Measurements from ENCODE around the gene APOB. TPM values are rescaled to one million over a fixed set of nuclear protein-coding genes. Genes with fewer than 3 reads are reported as not detected.

APOB gene
- total RNA-seq, 4 donors from 2014 or later = 14.0 to 2,659 (median 1,284) TPM

- Histone ChIP-seq H3K4me1 (no peaks in the 10 kb centered on the region), H3K27ac (no peak overlapping the region), H3K27me3 (no peaks in the 10 kb centered on the region), H3K4me3 (no peak overlapping the region), H3K36me3 (no peaks in the 10 kb centered on the region), H3K9me3 (no peaks in the 10 kb centered on the region)
- DNase-seq = peak in 1 of 3 donors; percentile 61
- TF ChIP-seq CTCF (IDR thresholded peaks at IDR 0.05) = no peak
- no peak for TF ChIP-seq POLR2A (IDR thresholded peaks at IDR 0.05)
Observed at GRCh38 chr2:21052044-21052443, 8.2 kb upstream of the APOB start.

DNA sequence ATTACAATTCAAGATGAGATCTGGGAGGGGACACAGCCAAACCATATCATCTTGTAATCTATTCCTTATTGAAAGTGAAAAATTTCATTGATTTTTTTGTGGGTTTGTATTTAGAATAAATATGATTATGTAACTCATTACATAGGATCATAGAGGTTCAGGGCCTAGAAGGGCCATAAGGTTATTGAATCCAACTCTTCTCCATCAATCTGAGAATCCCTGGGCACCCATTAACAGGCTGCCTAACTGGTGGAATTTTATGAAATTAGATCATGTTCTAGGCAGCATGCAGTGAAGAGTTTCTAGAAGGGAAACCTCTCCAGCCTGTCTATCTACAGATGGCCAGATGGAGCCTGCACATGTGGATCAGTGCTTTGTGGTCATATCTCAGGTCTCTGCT is 6.3 kb upstream of the APOB start:
- no peak for DNase-seq
- Histone ChIP-seq H3K27me3 (no peaks in the 10 kb centered on the region), H3K9me3 (no peaks in the 10 kb centered on the region), H3K27ac (no peak overlapping the region), H3K36me3 (no peaks in the 10 kb centered on the region), H3K4me1 (no peaks in the 10 kb centered on the region), H3K4me3 (no peak overlapping the region)
- TF ChIP-seq POLR2A (IDR thresholded peaks at IDR 0.05) = no peak
- no peak for TF ChIP-seq CTCF (IDR thresholded peaks at IDR 0.05)

DNA sequence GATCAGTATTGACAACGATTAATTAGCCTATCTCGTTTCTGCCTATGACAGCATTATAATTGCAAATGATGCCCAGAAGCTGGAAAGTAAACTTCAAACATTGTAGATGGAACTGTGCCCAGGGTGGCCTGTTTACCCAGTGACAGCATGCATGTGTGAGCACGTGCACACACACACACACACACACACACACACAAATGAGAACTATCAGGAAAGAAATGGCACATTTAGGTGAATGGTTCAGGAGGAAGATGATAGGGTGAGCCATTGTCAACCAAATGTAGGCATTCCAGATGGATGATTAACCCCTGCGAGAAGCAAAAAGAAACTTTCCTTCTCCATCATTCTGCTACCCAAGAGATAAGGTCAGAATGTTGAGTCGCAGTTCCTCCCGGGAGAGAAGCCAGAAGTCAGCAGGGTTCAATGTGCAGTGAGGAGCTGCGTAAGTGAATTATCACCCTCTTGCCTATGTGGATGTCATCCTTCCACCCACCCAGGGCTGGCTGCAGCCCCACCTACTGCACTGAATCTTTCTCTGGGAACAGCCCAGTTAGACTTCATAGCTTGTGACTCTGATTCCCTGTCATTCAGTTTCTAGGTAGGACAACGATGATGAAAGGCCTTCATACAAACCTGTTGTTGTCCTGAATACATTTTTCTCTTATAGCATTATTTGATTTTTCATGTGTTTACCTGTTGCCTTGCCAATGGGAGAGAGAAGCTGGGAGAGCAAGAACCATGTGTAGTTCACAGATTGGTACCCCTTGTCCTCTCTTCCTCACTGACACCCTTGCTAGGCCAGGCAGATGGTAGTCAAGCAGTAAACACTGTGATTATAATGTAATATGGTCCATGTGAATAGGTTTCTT is 3.5 kb upstream of the APOB start:
- no peaks in the 10 kb centered on the region for H3K4me1 ChIP-seq
- no peaks in the 10 kb centered on the region for H3K27me3 ChIP-seq
- TF ChIP-seq CTCF (IDR thresholded peaks at IDR 0.05) (no peak), POLR2A (IDR thresholded peaks at IDR 0.05) (no peak)
- H3K4me3 ChIP-seq = no peak overlapping the region
- DNase-seq = peak in 2 of 3 donors; percentile 56 to 70
- peak overlapping the region in 2 of 4 donors; percentile 8 to 39 for H3K27ac ChIP-seq
- H3K9me3 ChIP-seq = no peaks in the 10 kb centered on the region
- H3K36me3 ChIP-seq = no peaks in the 10 kb centered on the region

- TF ChIP-seq POLR2A (IDR thresholded peaks at IDR 0.05) (no peak), CTCF (IDR thresholded peaks at IDR 0.05) (no peak)
- DNase-seq = no peak
- Histone ChIP-seq H3K9me3 (no peaks in the 10 kb centered on the region), H3K27ac (peak overlapping the region in 1 of 4 donors; percentile 8), H3K4me3 (no peak overlapping the region), H3K36me3 (no peaks in the 10 kb centered on the region), H3K4me1 (no peaks in the 10 kb centered on the region), H3K27me3 (no peaks in the 10 kb centered on the region)
Observed at GRCh38 chr2:21046506-21046905, 2.6 kb upstream of the APOB start.

DNA sequence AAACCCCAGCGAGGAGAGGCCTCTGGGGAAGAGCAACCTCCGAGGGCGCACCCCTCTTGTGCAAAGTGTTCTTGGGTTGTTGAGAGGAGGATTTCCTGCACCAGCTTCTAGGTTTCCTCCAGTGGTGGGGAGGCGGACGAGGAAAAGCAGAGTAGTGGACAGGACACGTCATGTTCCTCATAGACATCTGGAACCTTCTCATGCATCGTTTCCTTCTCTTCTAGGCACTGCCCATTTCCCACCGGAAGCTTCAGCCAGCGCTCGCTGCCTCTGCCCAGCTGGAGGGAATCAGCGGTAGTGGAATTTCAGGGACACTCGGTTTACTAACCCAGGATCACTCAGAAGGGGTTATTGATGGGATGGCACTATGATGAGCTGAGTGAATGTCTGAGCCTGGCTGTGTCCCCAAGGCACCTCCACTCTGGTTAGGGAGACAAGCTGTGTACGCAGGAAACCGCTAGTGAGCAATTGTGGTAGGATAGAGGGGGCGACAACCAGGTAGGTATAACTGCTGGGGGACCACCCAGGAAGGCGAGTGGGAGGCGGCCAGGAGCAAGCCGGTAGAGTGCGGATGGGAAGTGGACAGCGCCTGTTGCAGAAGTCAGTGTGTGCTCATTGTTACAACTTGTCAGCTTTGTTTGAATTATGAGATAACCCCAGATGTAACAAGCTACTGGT is 960 bp upstream of the APOB start:
- TF ChIP-seq POLR2A (IDR thresholded peaks at IDR 0.05) = no peak

More for the DNA sequence above, 960 bp upstream of the APOB start:
- H3K27me3 ChIP-seq = no peaks in the 10 kb centered on the region
- H3K4me1 ChIP-seq = no peaks in the 10 kb centered on the region
- H3K27ac ChIP-seq = no peak overlapping the region
- peaks cover 0 to 12% (median 0%) of the 10 kb centered on the region in 3 donors for H3K36me3 ChIP-seq
- H3K9me3 ChIP-seq = no peaks in the 10 kb centered on the region
- no peak for DNase-seq
- peak overlapping the region in 2 of 4 donors; percentile 56 to 73 for H3K4me3 ChIP-seq

Measured in Peyer's patch (tissue), 4 donors.